DOHH2 (cell line): ENCODE measurements around the gene C8G.

Source experiments
- H3F3A ChIP-seq: fragments of 200-600 bp; sonication (generic), shearing (Covaris generic); 2 replicates; pipeline ENCODE4 v1.6.0; 2016; ENCODE audit warnings: antibody characterized with exemption, mild to moderate bottlenecking; ENCODE audit not compliant: control insufficient read depth, insufficient read depth
- H3K27ac ChIP-seq: fragments of 200-600 bp; sonication (generic); 2 replicates; pipeline ENCODE4 v1.5.1; 2014; ENCODE audit warnings: low read depth, mild to moderate bottlenecking, low read length, moderate library complexity
- H3K27me3 ChIP-seq: fragments of 200-600 bp; sonication (generic); 2 replicates; pipeline ENCODE4 v1.6.1; 2014; ENCODE audit warnings: mild to moderate bottlenecking, low read length, mixed read lengths; ENCODE audit not compliant: control insufficient read depth
- H3K36me3 ChIP-seq: fragments of 200-600 bp; sonication (generic); 2 replicates; pipeline ENCODE4 v1.6.1; 2014; ENCODE audit warnings: mild to moderate bottlenecking, low read length, moderate library complexity, mixed read lengths; ENCODE audit not compliant: control insufficient read depth
- H3K4me1 ChIP-seq: fragments of 200-600 bp; sonication (generic); 2 replicates; pipeline ENCODE4 v1.6.1; 2014; ENCODE audit warnings: mild to moderate bottlenecking, low read length, mixed read lengths; ENCODE audit not compliant: control insufficient read depth
- H3K4me2 ChIP-seq: fragments of 200-600 bp; sonication (generic); 2 replicates; pipeline ENCODE4 v1.6.0; 2014; ENCODE audit warnings: mild to moderate bottlenecking, low read length, moderate library complexity
- H3K4me3 ChIP-seq: fragments of 200-600 bp; sonication (generic); 2 replicates; pipeline ENCODE4 v1.5.1; 2014; ENCODE audit warnings: mild to moderate bottlenecking, low read length, mixed read lengths
- H3K79me2 ChIP-seq: fragments of 200-600 bp; sonication (generic); 2 replicates; pipeline ENCODE4 v1.6.1; 2014; ENCODE audit warnings: mild to moderate bottlenecking, low read length, mixed read lengths; ENCODE audit not compliant: control insufficient read depth
- H3K9me2 ChIP-seq: fragments of 200-600 bp; sonication (generic); replicated peaks from 2 replicates; pipeline ENCODE4 v1.6.1; 2014; ENCODE audit warnings: mild to moderate bottlenecking, low read length, mixed read lengths; ENCODE audit not compliant: control insufficient read depth
- H3K9me3 ChIP-seq: fragments of 200-600 bp; sonication (generic); 2 replicates; pipeline ENCODE4 v1.6.1; 2014; ENCODE audit warnings: antibody characterized with exemption, low read length, mixed read lengths; ENCODE audit not compliant: control insufficient read depth, insufficient read depth
- H4K20me1 ChIP-seq: fragments of 200-600 bp; sonication (generic); 2 replicates; pipeline ENCODE4 v1.6.0; 2014; ENCODE audit warnings: low read depth, mild to moderate bottlenecking, antibody characterized with exemption, low read length, moderate library complexity; ENCODE audit not compliant: control insufficient read depth, insufficient read depth
- EZH2phosphoT487 ChIP-seq: fragments of 200-600 bp; sonication (generic); IDR thresholded peaks from 2 replicates; pipeline ENCODE4 v1.6.1; 2017; ENCODE audit warnings: borderline replicate concordance, mild to moderate bottlenecking, antibody characterized with exemption, low read length, moderate library complexity, mixed read lengths
- TF ChIP-seq, protein P1 (sequence below): fragments of 200-600 bp; sonication (generic); IDR thresholded peaks from one replicate; pipeline ENCODE4 v1.5.1; 2014; ENCODE audit warnings: antibody characterized with exemption, mild to moderate bottlenecking, low read depth, low read length; ENCODE audit not compliant: poor library complexity, severe bottlenecking

Gene C8G

DNA sequence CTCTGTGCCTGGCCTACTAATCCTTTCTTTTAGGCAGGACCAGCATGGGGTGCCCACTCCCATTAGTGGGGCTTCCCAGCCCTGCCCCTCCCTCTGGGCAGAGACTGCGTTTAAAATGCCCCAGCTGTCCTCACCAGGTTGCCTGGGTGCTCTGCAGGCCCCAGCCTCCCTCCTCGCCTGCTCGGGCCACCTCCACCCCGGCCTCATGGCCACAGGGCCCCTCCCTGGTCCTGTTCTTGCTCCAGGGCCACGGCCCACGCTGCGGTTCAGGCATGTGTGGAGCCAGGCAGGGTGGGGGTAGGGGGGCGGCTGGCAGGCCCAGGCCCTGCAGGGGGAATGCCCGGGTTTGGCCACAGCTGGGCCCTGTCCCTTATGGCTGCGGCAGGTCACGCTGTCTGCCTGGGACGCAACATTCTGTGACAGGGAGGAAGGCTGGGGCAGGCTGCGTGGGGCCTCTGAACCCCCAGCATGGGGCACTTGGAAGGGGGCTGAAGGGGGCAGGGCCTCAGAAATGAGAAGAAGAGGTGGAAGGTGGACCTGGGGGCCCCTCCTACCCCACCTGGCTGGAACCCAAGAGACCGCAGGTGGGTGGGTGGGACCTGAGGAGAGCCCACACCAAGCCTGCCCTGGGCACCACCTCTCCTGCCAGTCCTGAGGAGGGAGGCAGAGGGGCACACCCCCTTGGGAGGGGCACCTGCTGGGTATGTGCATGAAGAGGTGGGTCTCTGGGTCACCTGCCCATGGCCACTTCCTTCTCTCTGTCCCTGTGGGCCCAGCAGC is 6.7 kb downstream of the C8G start, which contains the start of gene LCN12:
Gene LCN12, plus strand, starts transcription at position 733 of the 780 bp plus-strand sequence. CDS start 55 bp downstream, outside the sequence.
- H3K27ac ChIP-seq: no peak within 1 kb of the TSS
- H3K4me1 ChIP-seq: peaks cover 15% of the 10 kb centered on the region
- H3K27me3 ChIP-seq: no peaks in the 10 kb centered on the region
- no peaks in the 10 kb centered on the region for H3K9me3 ChIP-seq
- TF ChIP-seq, protein P1, sequence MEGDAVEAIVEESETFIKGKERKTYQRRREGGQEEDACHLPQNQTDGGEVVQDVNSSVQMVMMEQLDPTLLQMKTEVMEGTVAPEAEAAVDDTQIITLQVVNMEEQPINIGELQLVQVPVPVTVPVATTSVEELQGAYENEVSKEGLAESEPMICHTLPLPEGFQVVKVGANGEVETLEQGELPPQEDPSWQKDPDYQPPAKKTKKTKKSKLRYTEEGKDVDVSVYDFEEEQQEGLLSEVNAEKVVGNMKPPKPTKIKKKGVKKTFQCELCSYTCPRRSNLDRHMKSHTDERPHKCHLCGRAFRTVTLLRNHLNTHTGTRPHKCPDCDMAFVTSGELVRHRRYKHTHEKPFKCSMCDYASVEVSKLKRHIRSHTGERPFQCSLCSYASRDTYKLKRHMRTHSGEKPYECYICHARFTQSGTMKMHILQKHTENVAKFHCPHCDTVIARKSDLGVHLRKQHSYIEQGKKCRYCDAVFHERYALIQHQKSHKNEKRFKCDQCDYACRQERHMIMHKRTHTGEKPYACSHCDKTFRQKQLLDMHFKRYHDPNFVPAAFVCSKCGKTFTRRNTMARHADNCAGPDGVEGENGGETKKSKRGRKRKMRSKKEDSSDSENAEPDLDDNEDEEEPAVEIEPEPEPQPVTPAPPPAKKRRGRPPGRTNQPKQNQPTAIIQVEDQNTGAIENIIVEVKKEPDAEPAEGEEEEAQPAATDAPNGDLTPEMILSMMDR: no peak
- no peak for TF ChIP-seq EZH2phosphoT487
- H3K79me2 ChIP-seq: no peaks in the 10 kb centered on the region
- H3K4me2 ChIP-seq: no peak within 1 kb of the TSS
- no peaks in the 10 kb centered on the region for H4K20me1 ChIP-seq
- no peaks in the 10 kb centered on the region for H3K36me3 ChIP-seq
- H3K4me3 ChIP-seq: no peak within 1 kb of the TSS
- no peaks in the 10 kb centered on the region for H3K9me2 ChIP-seq
- H3F3A ChIP-seq: no peaks in the 10 kb centered on the region; the same call in 1 of the 2 replicates

DNA sequence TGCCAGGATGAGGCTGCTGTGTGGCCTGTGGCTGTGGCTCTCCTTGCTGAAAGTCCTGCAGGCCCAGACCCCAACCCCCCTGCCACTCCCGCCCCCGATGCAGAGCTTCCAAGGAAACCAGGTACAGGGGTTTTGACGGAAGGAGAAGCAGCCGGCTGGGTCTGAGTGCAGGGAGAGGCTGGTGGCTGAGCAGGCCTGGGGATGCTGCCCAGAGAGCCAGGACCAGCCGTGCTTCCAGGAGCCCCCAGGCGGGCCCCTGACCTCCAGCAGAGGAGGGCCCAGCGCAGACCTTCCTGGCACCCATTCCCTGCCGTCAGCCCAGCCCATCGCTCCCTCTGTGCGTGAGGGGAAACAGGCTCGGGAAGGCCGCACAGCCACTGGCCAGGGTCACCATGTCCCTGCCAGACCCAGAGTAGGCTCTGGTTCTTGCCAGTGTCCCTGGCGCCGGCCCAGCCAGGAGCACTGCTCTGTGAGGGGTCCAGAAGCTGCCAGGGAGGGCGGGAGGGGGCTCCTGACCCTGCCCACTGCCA is 7.3 kb downstream of the C8G start:
- Histone ChIP-seq H3K4me2 (no peak overlapping the region), H4K20me1 (no peaks in the 10 kb centered on the region), H3K4me1 (peaks cover 15% of the 10 kb centered on the region), H3K27me3 (no peaks in the 10 kb centered on the region), H3K36me3 (no peaks in the 10 kb centered on the region), H3K9me2 (no peaks in the 10 kb centered on the region), H3K9me3 (no peaks in the 10 kb centered on the region), H3K79me2 (no peaks in the 10 kb centered on the region), H3K4me3 (no peak overlapping the region), H3F3A (no peaks in the 10 kb centered on the region; the same call in 1 of the 2 replicates), H3K27ac (no peak overlapping the region)
- no peak for TF ChIP-seq EZH2phosphoT487
- TF ChIP-seq, protein P1: no peak

DNA sequence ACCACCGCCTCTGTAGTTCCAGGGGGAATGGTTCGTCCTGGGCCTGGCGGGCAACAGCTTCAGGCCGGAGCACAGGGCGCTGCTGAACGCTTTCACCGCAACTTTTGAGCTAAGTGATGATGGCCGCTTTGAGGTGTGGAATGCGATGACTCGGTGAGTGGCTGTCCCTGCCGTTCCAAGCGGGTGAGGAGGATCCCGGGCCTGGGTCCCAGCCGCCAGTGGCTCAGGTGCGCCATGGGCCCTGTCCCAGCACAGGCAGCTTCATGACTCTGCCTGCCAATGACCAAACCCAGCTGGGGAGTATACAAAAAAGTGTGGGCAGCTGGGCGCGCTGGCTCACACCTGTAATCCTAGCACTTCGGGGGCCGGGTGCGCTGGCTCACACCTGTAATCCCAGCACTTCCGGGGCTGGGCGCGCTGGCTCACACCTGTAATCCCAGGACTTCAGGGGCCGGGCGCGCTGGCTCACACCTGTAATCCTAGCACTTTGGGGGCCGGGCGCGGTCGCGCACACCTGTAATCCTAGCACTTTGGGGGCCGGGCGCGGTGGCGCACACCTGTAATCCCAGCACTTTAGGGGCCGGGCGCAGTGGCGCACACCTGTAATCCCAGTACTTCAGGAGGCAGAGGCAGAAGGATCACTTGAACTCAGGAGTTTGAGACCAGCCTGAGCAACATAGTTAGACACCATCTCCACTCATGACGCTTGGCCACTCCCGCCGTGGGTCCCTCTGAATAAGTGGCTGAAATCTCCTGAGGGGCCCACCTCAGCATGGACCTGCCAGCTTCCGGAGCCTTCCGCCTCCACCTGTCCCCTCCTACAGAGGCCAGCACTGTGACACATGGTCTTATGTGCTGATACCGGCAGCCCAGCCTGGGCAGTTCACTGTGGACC is 8.1 kb downstream of the C8G start:
- Histone ChIP-seq H3K27me3 (no peaks in the 10 kb centered on the region), H3K36me3 (no peaks in the 10 kb centered on the region), H3K79me2 (no peaks in the 10 kb centered on the region), H4K20me1 (no peaks in the 10 kb centered on the region), H3K27ac (no peak overlapping the region), H3F3A (no peaks in the 10 kb centered on the region; the same call in 1 of the 2 replicates), H3K4me3 (no peak overlapping the region), H3K9me2 (no peaks in the 10 kb centered on the region), H3K9me3 (no peaks in the 10 kb centered on the region), H3K4me1 (peaks cover 15% of the 10 kb centered on the region), H3K4me2 (no peak overlapping the region)
- no peak for TF ChIP-seq EZH2phosphoT487
- TF ChIP-seq, protein P1: no peak
